Measurements from ENCODE around the gene LAMA5.

DNA sequence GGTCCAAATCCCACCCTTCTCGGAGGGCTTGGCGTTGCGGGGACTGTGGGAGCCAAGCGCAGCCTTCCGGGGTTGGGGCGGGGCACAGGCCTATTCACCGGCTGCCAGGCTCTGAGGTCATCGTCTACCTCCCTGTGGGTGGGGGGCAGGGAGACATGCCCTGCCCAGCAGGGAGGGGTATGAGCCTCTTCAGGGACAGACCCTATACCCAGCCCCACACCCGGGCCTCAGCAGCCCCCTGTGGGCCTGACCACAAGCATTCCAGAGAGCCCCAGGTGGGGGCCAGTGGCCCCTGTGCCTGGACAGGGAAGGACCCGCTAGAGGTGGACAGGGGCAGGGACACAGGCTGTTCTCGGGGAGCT, 11.6 kb downstream of the LAMA5 start:
- TF ChIP-seq, protein P1, sequence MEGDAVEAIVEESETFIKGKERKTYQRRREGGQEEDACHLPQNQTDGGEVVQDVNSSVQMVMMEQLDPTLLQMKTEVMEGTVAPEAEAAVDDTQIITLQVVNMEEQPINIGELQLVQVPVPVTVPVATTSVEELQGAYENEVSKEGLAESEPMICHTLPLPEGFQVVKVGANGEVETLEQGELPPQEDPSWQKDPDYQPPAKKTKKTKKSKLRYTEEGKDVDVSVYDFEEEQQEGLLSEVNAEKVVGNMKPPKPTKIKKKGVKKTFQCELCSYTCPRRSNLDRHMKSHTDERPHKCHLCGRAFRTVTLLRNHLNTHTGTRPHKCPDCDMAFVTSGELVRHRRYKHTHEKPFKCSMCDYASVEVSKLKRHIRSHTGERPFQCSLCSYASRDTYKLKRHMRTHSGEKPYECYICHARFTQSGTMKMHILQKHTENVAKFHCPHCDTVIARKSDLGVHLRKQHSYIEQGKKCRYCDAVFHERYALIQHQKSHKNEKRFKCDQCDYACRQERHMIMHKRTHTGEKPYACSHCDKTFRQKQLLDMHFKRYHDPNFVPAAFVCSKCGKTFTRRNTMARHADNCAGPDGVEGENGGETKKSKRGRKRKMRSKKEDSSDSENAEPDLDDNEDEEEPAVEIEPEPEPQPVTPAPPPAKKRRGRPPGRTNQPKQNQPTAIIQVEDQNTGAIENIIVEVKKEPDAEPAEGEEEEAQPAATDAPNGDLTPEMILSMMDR (IDR thresholded peaks at IDR 0.05; ENCODE audit: low read length) = no peak
- no peak for TF ChIP-seq EZH2 (optimal IDR thresholded peaks at IDR 0.05; ENCODE audit: low read depth, low read length)

All from MM.1S (cell line).